Measurements from ENCODE around the gene DISC1.
"Not testable (repeated sequence)": the region's sequence is repeated elsewhere in the genome, so short reads cannot be mapped to it uniquely, and the experiment has no call there.

Gene DISC1

DNA sequence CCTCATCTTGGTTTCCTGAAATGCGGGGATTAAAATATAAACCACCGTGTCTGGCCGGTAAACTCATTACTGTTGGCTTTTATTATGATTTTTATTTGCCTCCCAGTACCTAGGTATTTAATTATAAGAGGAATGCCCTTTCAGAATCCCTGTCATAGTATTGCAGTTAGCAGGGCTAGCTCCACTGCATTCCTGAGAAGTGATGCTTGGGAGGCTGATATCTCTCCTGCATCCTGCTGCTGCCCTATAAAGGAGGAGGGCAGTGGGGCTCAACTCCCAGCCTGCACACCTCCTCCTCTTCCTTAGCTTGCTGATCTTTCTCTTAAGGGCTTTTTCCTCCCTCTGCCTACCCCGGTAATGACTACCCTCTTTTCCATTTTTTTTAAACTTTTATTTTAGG lies 19.9 kb upstream of the DISC1 start:
- DNase-seq, result no peak

DNA sequence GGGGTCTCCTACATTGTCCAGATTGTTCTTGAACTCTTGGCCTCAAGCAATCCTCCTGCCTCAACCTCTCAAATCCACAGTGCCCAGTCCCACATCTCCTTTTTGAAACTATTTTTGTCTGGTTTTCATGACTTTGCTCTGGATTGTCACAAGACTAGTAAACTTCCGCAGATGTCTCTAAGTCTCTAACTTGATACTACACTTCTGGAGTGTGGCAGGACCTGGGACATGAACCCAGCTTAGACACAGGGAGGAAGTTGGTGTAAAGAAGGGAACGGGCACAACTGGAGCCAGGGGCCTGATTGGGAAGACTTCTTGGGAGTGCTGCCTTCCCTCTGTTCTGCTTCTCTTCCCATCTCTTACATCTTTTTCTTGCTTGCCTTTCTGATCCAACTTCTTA lies 16.2 kb upstream of the DISC1 start:
- no peak for DNase-seq

DNA sequence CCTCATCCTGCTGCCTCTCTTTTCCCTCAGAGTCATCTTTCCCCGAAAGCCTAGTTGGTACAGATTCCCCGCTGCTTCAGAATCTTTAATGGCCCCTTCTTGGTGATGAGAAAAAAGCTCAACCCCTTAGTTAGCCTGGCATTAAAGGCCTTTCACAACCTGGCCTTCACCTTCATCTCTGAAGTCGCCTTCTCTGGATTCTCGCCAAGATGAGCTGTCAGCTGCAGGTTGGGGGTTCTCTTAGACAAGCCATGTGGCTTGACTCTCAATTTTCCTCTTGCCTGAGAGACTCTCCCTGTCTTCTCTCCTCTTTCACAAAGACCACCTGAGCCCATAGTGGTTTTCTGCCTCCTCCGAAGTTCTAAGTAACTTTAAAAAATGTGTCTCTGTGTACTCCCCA lies 15.5 kb upstream of the DISC1 start:
- DNase-seq, result no peak

DNA sequence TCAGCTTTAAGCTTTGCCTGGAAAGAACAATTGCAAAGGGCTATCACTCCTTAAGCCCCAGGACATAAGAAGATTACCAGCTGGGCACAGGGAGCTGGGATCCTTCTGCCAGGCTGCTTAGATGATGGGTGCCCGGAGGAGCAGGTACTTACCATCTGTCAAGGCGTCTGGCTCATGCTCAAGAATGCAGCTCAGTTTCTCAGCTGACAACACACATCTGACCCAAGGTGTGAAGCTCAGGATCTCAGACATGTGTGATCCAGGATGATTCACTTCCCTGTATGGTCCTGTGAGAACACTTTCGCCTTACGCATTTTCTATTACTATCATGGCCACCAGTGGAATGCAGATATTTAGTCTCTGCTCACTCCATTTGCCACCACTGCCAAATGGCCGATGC lies 14.7 kb upstream of the DISC1 start:
- peak in 1 of 2 experiments; percentile 25 for DNase-seq

DNA sequence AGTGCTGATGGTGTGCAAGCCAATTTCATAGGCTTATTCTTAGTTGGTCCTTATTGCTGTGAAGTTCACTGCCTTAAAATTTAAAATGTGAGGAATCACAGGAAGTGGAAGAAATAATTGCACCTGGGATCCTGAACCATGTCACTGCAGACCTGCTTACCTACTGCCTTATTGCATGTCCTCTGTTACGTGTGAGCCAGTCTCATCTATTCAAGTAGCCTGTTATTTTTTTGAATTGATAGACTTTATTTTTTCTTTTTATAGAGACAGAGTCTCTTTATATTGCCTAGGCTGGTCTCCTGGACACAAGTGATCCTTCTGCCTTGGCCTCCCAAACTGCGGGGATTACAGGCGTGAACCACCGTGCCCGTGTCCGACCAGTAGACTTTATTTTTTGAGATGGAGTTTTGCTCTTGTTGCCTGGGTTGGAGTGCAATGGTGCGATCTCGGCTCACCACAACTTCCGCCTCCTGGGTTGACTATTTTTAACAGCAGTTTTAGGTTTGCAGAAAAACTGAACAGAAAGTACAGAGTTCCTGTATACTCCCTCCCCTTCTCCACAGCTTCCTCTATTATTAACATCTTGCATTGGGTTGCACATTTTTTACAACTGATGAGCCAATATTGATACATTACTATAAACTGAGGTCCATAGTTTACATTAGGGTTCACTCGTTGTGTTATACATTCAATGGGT lies 14.0 kb upstream of the DISC1 start:
- no peak for DNase-seq

DNA sequence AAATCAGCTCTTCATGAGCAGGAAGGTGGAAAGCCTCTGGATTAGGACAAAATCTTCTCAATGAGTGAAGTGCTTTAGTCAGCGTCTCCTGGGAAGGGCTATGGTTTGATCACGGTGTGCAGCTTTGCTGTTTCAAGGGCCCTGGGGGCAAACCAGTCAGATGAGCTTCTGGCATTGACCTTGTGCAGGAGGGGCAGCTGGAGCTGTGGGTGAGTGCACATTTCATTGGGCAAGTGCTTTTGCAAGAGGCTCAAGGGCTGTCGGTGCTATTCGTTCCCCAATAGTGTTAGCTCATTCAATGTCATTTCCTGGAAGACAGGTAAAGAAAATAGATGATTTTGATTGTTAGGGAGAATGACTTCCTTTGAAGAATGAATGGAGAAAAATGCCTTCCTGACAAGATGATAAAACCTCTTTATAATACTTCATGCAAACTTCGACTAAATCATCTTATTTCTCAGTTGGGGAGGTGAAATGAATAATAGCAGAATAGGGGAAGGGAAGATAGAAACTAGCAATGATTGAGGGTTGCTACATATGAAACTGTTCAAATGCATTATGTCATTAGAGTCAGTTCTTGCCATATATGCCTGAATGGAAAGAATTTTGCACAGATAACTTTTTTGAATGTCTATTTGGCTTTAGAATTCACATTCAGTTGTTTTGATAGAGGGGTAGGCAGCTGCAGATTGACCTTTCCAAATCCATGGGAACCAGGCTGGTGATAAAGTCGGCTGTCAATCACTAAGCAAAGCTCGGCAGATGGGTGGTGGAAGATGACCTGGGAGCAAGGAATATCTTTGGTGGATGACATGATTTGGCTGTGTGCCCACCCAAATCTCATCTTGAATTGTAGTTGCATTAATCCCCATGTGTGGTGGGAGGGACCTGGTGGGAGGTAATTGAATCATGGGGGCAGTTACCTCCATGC lies 12.9 kb upstream of the DISC1 start:
- no peak for DNase-seq

DNA sequence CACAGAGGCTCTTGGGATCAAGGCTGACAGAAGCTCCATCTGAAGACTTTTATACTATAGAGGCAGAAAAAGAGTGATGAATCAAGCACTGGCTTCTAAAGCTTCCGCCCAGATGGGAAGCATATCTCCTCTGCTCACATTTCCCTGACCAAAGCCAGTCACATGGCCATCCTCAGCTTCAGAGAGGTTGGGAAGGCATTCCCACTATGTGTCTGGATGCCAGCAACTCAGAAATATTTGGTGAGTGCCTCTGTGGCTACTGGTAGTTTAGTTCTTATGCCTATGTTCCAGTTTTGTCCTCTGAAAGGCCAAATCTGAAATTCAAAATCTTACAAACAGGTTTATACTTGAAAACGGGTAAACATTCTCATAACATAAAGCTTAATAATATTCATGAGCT lies 9.9 kb upstream of the DISC1 start:
- DNase-seq, result no peak

DNA sequence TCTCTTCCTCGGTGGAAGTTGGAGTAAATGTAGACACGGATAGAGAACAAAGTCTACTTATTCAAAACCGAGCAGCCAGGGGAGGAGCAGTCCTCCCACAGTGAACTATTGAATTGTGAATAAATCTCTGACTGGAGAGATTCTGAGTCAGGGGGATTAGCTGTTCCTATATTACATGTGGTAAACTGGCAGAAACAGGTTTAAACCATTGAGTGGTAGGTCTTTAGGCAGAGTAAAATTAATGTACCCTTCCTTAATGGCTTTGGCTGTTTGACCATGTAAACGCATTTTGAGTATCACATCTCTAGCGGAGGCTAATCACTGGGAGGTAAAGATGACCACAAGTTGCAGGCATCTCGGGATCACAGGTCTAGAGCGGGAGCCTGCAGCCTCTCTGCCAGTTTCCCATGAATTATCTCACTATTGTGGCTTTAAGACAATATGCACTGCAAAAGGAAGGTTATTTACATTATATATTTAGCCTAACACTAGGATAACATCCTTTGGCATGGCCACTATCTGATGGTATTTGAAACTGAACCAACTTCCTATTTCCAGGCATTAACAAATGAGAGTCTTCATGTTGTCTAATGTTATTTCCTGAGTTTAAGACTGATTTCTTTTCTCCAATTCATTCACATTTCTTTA lies 7.9 kb upstream of the DISC1 start:
- DNase-seq, result no peak

DNA sequence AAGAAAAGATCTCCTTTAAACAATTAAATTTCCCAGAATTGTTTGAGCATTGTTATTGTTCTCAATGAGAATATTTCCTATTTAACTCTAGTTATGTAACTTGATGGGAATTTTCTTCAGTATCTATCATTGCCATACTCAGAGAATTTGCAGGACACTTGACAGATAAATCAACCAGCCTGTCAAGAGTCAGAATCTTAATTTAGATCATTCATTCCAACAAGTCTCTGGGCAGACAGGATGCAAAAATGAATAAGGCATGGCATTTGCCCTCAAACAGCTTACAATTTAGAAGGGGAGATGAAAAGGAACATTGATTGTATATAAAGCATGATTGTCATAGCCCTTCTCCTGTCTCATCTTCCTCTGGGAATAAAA lies 7.3 kb upstream of the DISC1 start:
- DNase-seq, result no peak

DNA sequence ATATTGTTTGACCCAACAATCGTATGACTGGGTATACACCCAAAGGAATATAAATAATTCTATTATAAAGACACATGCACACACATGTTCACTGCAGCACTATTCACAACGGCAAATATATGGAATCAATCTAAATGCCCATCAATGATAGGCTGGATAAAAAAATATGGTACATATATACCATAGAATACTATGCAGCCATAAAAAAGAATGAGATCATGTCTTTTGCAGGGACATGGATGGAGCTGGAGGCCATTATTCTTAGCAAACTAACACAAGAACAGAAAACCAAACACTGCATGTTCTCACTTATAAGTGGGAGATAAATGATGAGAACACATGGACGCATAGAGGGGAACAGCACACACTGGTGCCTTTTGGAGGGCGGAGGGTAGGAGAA lies 1.5 kb upstream of the DISC1 start:
- DNase-seq, result not testable (repeated sequence)

DNA sequence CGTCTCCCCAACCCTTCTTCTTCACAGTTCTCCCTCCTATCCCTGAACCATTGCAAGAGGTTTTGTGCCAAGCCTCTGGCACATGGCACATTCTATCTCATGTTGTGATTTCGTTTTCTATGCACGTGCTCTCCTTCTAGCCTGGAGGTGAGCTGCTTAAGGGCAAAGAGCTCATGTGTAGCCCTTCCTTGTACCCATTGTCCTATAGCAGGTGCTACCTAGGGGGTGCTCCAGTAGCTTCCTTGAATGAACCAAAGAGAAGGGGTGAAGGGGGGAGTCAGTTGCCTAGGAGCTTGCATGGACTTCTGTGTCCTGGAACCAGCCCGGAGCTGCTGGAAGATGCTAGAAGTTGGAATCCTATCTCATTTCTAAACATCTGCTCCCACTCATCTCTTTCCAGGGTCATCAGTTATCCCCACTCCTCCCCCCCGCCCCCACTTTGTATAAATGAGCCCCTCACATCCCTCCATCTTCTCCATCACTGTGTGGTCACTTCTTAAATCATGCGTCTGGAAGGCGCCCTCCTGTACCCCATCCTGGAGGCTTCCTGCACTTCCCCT lies 535 bp upstream of the DISC1 start:
- DNase-seq, result no peak

DNA sequence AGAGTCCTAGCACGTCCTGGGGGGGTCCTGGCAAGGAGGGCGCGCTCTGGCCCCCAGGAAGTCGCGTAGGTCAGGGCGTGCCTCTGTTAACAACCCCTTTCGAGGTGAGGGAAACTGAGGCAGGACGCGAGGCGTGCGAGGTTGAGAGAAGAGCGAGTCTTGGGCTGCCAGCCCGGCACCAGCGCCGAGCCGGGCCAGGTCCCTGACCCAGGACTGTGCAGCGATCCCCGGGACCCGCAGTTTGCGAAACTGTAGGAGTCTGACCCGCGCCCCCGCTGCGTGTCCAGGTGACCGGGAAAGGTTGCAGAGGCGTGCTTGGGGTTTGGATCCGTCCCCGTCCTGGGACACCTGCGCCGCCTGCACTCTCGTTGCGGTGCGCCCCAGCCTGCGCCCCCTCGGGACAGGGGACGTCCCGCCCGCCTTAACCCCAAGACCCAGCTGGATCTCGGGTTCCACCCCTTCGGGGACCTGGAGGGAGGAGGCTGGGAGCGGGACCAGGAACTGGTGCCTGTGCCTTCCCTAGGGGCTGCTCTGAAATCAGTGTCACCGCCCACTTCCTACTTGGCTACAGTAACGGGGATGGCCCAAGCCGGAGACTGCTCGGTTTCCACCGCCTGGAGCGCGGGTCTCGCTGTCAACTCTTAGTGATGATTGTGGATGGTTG lies 493 bp downstream of the DISC1 start:
- DNase-seq, result no peak

DNA sequence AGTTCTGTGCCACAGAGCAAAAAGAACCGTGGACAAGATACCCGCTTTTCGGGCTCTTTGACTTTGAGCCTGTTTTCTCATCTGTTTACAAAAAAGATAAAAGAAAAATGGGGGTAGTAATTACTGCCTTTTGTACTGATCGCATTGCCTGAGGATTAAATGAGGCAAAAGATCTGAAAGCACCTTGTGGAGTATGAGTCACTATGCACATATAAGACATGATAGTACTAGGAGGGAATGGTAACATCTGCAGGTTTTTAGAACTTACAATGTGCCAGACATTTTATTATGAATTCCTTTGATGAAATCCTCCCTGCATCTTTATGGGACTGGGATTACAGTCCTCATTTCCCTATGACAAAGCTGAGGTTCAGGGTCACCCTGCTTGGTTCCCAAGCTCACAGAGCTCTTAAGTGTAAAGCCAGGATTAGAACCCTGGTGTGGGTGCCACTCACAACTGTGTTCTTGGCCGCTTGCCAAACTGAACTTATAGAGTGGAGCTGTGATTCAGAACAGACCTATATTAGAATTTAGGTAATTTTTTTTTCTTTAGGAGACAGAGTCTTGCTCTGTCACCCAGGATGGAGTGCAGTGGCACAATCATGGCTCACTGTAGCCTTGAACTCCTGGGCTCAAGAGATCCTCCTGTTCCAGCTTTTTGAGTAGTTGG lies 1.8 kb downstream of the DISC1 start:
- DNase-seq, result peak in 1 of 2 experiments; percentile 29

DNA sequence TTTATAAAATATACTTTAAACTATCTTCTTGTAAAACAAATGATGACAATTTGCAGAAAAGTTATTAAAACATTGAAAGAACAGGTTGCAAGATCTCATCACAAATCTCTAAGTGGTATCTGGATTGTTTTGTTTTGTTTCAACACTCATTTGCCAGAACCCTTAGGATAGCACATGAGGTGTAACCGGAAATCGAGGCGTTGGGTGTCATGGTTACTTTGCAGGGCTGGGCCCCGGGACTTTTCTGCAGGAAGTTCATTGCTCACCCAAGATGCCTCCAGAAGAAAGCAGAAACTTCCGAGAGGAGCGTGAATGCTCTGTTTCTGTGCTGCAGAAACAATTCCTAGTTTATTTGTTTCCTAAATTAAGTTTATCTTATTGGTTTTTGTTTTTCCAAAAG lies 2.5 kb downstream of the DISC1 start:
- no peak for DNase-seq

DNA sequence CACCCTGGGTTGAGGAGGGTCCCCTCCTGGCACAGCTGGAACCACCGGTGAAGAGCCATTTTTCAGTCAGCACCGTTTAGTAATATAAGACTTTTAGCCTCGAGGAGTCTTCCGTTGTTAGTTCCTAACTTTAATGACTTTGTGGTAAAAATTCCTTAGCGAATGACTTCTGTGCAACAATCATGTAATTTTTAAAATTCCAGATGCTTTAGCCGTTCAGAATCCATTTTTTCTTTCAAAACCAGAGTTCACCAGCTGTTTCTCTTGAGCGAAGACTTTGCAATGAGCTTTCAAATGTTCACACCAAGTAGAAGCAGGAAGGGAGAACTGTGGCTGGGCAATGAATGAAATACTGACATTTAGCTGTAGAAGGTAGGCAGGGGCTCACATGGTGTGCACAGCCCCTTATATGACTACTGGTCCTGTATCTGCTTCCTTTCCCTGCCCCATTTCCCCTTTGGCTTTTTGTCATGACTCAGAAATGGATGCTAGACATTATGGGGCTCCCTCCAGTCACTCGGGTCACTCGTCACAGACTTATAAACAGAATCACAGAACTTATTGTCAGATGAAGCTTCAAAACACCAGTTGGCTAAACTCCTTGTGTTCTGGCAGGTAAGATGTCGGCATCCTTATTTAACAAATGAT lies 4.1 kb downstream of the DISC1 start:
- DNase-seq, result no peak

DNA sequence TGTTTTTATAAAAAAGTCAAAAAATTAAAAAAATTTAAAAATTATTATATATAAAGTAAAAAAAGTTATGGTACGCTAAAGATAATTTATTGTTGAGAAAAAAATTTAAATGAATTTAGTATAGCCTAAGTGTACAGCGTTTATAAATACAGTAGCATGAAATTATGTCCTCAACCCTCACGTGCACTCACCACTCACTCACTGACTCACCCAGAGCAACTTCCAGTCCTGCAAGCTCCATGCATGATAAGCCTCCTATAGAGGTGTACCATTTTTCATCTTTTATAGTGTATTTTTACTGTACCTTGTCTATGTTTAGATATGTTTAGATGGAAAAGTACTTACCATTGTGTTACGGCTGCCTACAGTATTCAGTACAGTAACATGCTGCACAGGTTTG lies 5.1 kb downstream of the DISC1 start:
- DNase-seq, result no peak

DNA sequence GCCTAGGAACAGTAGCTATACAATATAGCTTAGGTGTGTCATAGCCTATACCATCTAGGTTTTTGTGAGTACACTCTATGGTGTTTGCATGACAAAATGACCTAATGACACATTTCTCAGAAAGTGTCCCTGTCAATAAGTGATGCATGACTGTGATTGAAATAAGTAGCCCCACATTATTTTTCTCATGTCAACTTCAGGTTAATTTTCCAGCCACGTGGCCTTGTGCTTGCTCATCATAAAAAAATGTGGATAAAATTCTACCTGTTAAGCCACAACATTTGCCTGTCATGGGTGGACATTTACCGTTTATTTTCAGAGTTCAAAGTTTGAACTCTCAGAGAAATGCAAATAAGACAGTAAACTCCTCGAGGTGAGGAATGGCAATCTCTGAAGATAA lies 5.5 kb downstream of the DISC1 start:
- no peak for DNase-seq

DNA sequence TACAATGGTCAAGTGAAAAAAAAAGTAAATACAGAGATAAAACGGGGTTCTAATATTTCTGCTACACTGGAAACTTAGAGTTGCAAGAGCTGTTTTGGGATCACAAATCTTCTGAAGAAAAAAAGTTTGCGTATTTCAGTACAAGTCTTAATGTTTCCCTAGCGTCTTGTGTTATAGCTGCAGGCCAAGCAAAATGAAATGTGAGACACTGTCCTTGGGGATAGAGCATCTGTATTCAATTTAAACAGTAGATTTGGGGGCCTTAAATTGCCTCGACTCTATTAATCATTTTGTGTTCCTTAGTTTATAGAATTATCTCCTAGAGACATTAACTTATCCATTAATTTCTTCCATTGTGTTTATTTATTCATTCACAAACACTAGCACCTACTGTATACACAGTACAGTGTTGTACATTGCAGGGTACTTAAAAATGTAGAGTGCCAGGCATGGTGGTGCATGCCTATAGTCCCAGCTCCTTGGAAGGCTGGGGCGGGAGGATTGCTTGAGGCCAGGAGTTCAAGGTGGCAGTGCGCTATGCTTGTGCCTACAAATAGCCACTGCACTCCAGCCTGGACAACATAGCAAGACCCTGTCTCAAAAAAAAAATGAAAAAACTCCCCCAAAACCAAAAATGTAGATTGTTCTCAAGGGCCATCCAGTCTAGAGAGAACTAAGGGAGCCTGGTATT lies 7.9 kb downstream of the DISC1 start:
- no peak for DNase-seq

DNA sequence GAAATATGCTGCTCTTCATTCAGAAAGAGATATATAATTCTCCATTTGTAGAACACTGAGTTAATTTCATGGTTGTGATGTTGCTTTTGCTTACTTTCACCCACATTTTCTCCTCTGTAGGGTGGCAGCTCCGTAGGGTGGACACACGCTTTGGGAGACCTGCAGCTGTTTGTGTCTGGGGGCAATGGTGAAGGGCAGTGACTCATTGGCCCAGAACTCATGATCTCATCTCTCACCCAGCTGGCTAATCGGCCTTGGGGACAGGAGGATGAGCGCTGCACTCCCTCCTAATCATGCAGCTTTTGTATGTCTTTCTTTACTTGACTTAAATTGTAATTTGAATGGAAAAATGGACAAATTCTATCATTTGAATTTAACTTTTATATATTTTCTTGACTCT lies 9.6 kb downstream of the DISC1 start:
- DNase-seq, result peak in 1 of 2 experiments; percentile 15

DNA sequence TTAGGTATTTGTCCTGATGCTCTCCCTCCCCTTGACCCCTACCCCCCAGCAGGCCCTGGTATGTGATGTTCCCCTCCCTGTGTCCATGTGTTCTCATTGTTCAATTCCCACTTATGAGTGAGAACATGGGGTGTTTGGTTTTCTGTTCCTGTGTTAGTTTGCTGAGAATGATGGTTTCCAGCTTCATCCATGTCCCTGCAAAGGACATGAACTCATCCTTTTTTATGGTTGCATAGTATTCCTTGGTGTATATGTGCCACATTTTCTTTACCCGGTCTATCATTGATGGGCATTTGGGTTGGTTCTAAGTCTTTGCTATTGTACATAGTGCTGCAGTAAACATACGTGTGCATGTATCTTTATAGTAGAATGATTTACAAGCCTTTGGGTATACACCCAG lies 10.3 kb downstream of the DISC1 start:
- DNase-seq, result not testable (repeated sequence)

DNA sequence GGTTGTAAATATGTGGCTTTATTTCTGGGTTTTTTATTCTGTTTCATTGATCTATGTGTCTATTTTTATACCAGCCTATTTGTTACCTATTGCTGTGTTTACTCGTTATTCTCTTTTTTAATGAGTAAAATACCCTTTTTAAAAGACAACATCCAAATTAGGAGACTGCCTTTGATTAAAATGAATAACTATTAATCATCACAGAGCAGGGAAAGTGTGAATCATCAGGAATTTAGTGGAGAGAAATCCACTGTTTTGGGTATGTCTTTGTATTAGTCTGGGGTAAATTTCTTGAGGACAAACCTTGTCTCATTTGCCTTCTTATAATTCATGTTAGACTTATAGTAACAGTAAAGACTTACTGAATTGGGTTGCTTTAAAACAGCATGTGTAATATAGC lies 12.1 kb downstream of the DISC1 start:
- no peak for DNase-seq
